KMS-11 (cell line): ENCODE data around the gene KCTD19.
A peak's percentile ranks its signal among the peaks of the same experiment; 100 is the strongest.

ENCODE experiments used
- H2AFZ ChIP-seq: fragments of 200-600 bp; sonication (generic); 2 replicates; pipeline ENCODE4 v1.6.1; 2016; ENCODE audit warnings: antibody characterized with exemption, mixed run types, low read depth
- H3K27ac ChIP-seq: fragments of 200-600 bp; sonication (generic); 2 replicates; pipeline ENCODE4 v1.6.1; 2016; ENCODE audit warnings: mild to moderate bottlenecking, mixed run types
- H3K27me3 ChIP-seq: fragments of 200-600 bp; sonication (generic); 2 replicates; pipeline ENCODE4 v1.6.1; 2017; ENCODE audit warnings: mild to moderate bottlenecking, low read depth, mixed run types, moderate library complexity; ENCODE audit not compliant: insufficient read depth
- H3K36me3 ChIP-seq: fragments of 200-600 bp; sonication (generic); 2 replicates; pipeline ENCODE4 v1.6.1; 2017; ENCODE audit warnings: mild to moderate bottlenecking, mixed run types; ENCODE audit not compliant: insufficient read depth
- H3K4me1 ChIP-seq: fragments of 200-600 bp; sonication (generic); 2 replicates; pipeline ENCODE4 v1.6.1; 2016; ENCODE audit warnings: mild to moderate bottlenecking, low read depth, mixed run types; ENCODE audit not compliant: poor library complexity, severe bottlenecking
- H3K4me2 ChIP-seq: fragments of 200-600 bp; sonication (generic); 2 replicates; pipeline ENCODE4 v1.7.0; 2016; ENCODE audit warnings: mild to moderate bottlenecking, mixed run types
- H3K4me3 ChIP-seq: fragments of 200-600 bp; sonication (generic); IDR thresholded peaks from 2 replicates; pipeline ENCODE4 v1.6.1; 2017; ENCODE audit warnings: low read depth, low read length, mixed read lengths; ENCODE audit not compliant: insufficient read depth
- H3K79me2 ChIP-seq: fragments of 200-600 bp; sonication (generic); 2 replicates; pipeline ENCODE4 v1.6.1; 2016; ENCODE audit warnings: low read depth, mixed run types; ENCODE audit not compliant: insufficient read depth
- H3K9ac ChIP-seq: fragments of 200-600 bp; sonication (generic); 2 replicates; pipeline ENCODE4 v1.6.1; 2016; ENCODE audit warnings: mild to moderate bottlenecking, mixed run types
- H4K20me1 ChIP-seq: fragments of 200-600 bp; sonication (generic); 2 replicates; pipeline ENCODE4 v1.6.1; 2016; ENCODE audit warnings: mild to moderate bottlenecking, mixed run types; ENCODE audit not compliant: insufficient read depth
- CTCF ChIP-seq: fragments of 200-600 bp; sonication (generic); conservative IDR thresholded peaks from 2 replicates; pipeline ENCODE4 v1.6.1; 2017; ENCODE audit warnings: low read depth, mild to moderate bottlenecking, antibody characterized with exemption, low read length, moderate library complexity, mixed read lengths

Gene KCTD19

GRCh38 chr16:67284699-67285646 is 41.6 kb downstream of the KCTD19 start:
- no peaks in the 10 kb centered on the region for H4K20me1 ChIP-seq
- H3K4me2 ChIP-seq, result no peak overlapping the region
- H3K27me3 ChIP-seq, result no peaks in the 10 kb centered on the region
- no peak overlapping the region for H3K4me3 ChIP-seq
- H2AFZ ChIP-seq, result no peak overlapping the region
- no peaks in the 10 kb centered on the region for H3K79me2 ChIP-seq
- no peak overlapping the region for H3K27ac ChIP-seq
- TF ChIP-seq CTCF, result peak; percentile 23; the same call in 1 of the 2 replicates
- no peaks in the 10 kb centered on the region for H3K36me3 ChIP-seq
- no peak overlapping the region for H3K9ac ChIP-seq
- peaks cover 7% of the 10 kb centered on the region for H3K4me1 ChIP-seq

- H3K27ac ChIP-seq, result no peak overlapping the region
- H3K4me1 ChIP-seq, result peaks cover 7% of the 10 kb centered on the region
- no peaks in the 10 kb centered on the region for H3K36me3 ChIP-seq
- H3K9ac ChIP-seq, result no peak overlapping the region
- no peak overlapping the region for H3K4me2 ChIP-seq
- H4K20me1 ChIP-seq, result no peaks in the 10 kb centered on the region
- no peak overlapping the region for H2AFZ ChIP-seq
- no peak for TF ChIP-seq CTCF
- H3K27me3 ChIP-seq, result no peaks in the 10 kb centered on the region
- H3K79me2 ChIP-seq, result no peaks in the 10 kb centered on the region
- H3K4me3 ChIP-seq, result no peak overlapping the region
These were observed 42.5 kb downstream of the KCTD19 start for GRCh38 chr16:67283826-67284555.

- Histone ChIP-seq H3K9ac (no peak overlapping the region), H3K79me2 (peaks cover 7% of the 10 kb centered on the region; the same call in 1 of the 2 replicates), H3K36me3 (no peaks in the 10 kb centered on the region), H4K20me1 (no peaks in the 10 kb centered on the region), H3K27ac (no peak overlapping the region), H3K4me1 (peaks cover 7% of the 10 kb centered on the region), H2AFZ (no peak overlapping the region), H3K27me3 (no peaks in the 10 kb centered on the region), H3K4me2 (no peak overlapping the region), H3K4me3 (no peak overlapping the region)
- TF ChIP-seq CTCF, result no peak
These were observed 43.3 kb downstream of the KCTD19 start for GRCh38 chr16:67283039-67283825.

GRCh38 chr16:67282447-67282805 is 44.1 kb downstream of the KCTD19 start:
- Histone ChIP-seq H4K20me1 (no peaks in the 10 kb centered on the region), H3K36me3 (no peaks in the 10 kb centered on the region), H3K27me3 (no peaks in the 10 kb centered on the region), H3K4me2 (no peak overlapping the region), H3K79me2 (peaks cover 15% of the 10 kb centered on the region), H3K9ac (no peak overlapping the region), H3K27ac (no peak overlapping the region), H3K4me1 (peaks cover 13% of the 10 kb centered on the region), H2AFZ (no peak overlapping the region), H3K4me3 (no peak overlapping the region)
- no peak for TF ChIP-seq CTCF
